Measurements from ENCODE around the gene LLGL2.

The LLGL2 gene

DNA sequence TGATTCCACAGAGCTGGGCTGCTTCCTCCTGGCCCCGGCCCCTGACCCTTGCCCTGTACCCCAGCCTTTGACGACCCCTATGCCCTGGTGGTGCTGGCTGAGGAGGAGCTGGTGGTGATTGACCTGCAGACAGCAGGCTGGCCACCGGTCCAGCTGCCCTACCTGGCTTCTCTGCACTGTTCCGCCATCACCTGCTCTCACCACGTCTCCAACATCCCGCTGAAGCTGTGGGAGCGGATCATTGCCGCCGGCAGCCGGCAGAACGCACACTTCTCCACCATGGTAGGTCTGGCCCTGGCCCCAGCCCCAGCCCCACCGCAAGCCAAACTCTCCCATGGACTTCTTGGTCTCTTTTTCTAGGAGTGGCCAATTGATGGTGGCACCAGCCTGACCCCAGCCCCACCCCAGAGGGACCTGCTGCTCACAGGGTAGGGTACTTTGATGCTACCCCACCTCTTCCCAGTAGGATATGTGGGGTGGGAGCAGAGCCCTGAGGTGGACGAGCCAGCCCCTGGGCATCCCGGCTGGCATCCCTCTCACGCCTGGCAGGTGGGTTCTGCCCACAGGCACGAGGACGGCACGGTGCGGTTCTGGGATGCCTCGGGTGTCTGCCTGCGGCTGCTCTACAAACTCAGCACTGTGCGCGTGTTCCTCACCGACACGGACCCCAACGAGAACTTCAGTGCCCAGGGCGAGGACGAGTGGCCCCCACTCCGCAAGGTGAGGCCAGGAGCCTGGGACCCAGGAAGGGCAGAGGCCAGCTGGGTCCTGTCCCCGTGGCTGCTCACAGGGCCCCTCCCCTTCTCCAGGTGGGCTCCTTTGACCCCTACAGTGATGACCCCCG is 43.1 kb downstream of the LLGL2 start:
- H3K4me3 ChIP-seq (ENCODE audit: low read length), result no peak overlapping the region
- no peak overlapping the region for H3K4me2 ChIP-seq (ENCODE audit: low read length)
- H3K4me1 ChIP-seq (ENCODE audit: control insufficient read depth, low read length), result peaks cover 23% of the 10 kb centered on the region
- H4K20me1 ChIP-seq (ENCODE audit: control insufficient read depth, insufficient read depth, low read depth, low read length), result no peaks in the 10 kb centered on the region
- no peaks in the 10 kb centered on the region for H3K9me3 ChIP-seq (ENCODE audit: control insufficient read depth, insufficient read depth, low read length)
- no peak for TF ChIP-seq CTCF (IDR thresholded peaks at IDR 0.05; ENCODE audit: low read depth, low read length, poor library complexity, severe bottlenecking)
- no peak for TF ChIP-seq EZH2phosphoT487 (IDR thresholded peaks at IDR 0.05; ENCODE audit: borderline replicate concordance, low read length)
- no peaks in the 10 kb centered on the region for H3K36me3 ChIP-seq (ENCODE audit: control insufficient read depth, low read length)
- H3K9me2 ChIP-seq (replicated peaks; ENCODE audit: control insufficient read depth, low read length), result no peaks in the 10 kb centered on the region
- H3K79me2 ChIP-seq (ENCODE audit: control insufficient read depth, low read length), result no peaks in the 10 kb centered on the region
- H3F3A ChIP-seq (ENCODE audit: control insufficient read depth, insufficient read depth), result no peaks in the 10 kb centered on the region
- H3K27me3 ChIP-seq (ENCODE audit: control insufficient read depth, low read length), result no peaks in the 10 kb centered on the region
- no peak overlapping the region for H3K27ac ChIP-seq (ENCODE audit: low read depth, low read length)

- no peaks in the 10 kb centered on the region for H4K20me1 ChIP-seq (ENCODE audit: control insufficient read depth, insufficient read depth, low read depth, low read length)
- H3K27ac ChIP-seq (ENCODE audit: low read depth, low read length), result no peak overlapping the region
- no peaks in the 10 kb centered on the region for H3K9me3 ChIP-seq (ENCODE audit: control insufficient read depth, insufficient read depth, low read length)
- no peaks in the 10 kb centered on the region for H3K36me3 ChIP-seq (ENCODE audit: control insufficient read depth, low read length)
- H3F3A ChIP-seq (ENCODE audit: control insufficient read depth, insufficient read depth), result no peaks in the 10 kb centered on the region
- H3K79me2 ChIP-seq (ENCODE audit: control insufficient read depth, low read length), result no peaks in the 10 kb centered on the region
- TF ChIP-seq EZH2phosphoT487 (IDR thresholded peaks at IDR 0.05; ENCODE audit: borderline replicate concordance, low read length) (no peak), CTCF (IDR thresholded peaks at IDR 0.05; ENCODE audit: low read depth, low read length, poor library complexity, severe bottlenecking) (no peak)
- H3K4me3 ChIP-seq (ENCODE audit: low read length), result no peak overlapping the region
- no peaks in the 10 kb centered on the region for H3K27me3 ChIP-seq (ENCODE audit: control insufficient read depth, low read length)
- peaks cover 23% of the 10 kb centered on the region for H3K4me1 ChIP-seq (ENCODE audit: control insufficient read depth, low read length)
- no peaks in the 10 kb centered on the region for H3K9me2 ChIP-seq (replicated peaks; ENCODE audit: control insufficient read depth, low read length)
- no peak overlapping the region for H3K4me2 ChIP-seq (ENCODE audit: low read length)
These were observed 44.7 kb downstream of the LLGL2 start for GRCh38 chr17:75570034-75570676.

GRCh38 chr17:75570772-75571171 is 45.3 kb downstream of the LLGL2 start:
- Histone ChIP-seq H3K27ac (ENCODE audit: low read depth, low read length) (peak overlapping the region; percentile 25; the same call in 1 of the 2 replicates), H3K4me2 (ENCODE audit: low read length) (peak overlapping the region; percentile 61), H3K4me1 (ENCODE audit: control insufficient read depth, low read length) (peaks cover 23% of the 10 kb centered on the region), H3K9me3 (ENCODE audit: control insufficient read depth, insufficient read depth, low read length) (no peaks in the 10 kb centered on the region), H3K9me2 (replicated peaks; ENCODE audit: control insufficient read depth, low read length) (no peaks in the 10 kb centered on the region), H3K36me3 (ENCODE audit: control insufficient read depth, low read length) (no peaks in the 10 kb centered on the region), H3K27me3 (ENCODE audit: control insufficient read depth, low read length) (no peaks in the 10 kb centered on the region), H3K4me3 (ENCODE audit: low read length) (peak overlapping the region; percentile 31), H4K20me1 (ENCODE audit: control insufficient read depth, insufficient read depth, low read depth, low read length) (no peaks in the 10 kb centered on the region), H3K79me2 (ENCODE audit: control insufficient read depth, low read length) (no peaks in the 10 kb centered on the region), H3F3A (ENCODE audit: control insufficient read depth, insufficient read depth) (no peaks in the 10 kb centered on the region)
- TF ChIP-seq EZH2phosphoT487 (IDR thresholded peaks at IDR 0.05; ENCODE audit: borderline replicate concordance, low read length) (no peak), CTCF (IDR thresholded peaks at IDR 0.05; ENCODE audit: low read depth, low read length, poor library complexity, severe bottlenecking) (no peak)
